ENCODE results near the gene GALT.

- TF ChIP-seq CTCF (IDR thresholded peaks at IDR 0.05; ENCODE audit: low read depth, low read length, missing input control) (no peak), MAX (IDR thresholded peaks at IDR 0.05) (no peak), ZBTB33 (IDR thresholded peaks at IDR 0.05) (no peak), RAD21 (IDR thresholded peaks at IDR 0.05) (no peak), REST (IDR thresholded peaks at IDR 0.05) (no peak), YY1 (IDR thresholded peaks at IDR 0.05) (no peak), TAF1 (conservative IDR thresholded peaks at IDR 0.05) (no peak), GABPA (IDR thresholded peaks at IDR 0.05 in 1 of 2, conservative IDR thresholded peaks at IDR 0.05 in 1 of 2) (no peak), ATF3 (IDR thresholded peaks at IDR 0.05) (no peak), EGR1 (IDR thresholded peaks at IDR 0.05; ENCODE audit: low read depth in 2 of 2) (no peak), SP1 (IDR thresholded peaks at IDR 0.05) (no peak), RXRA (IDR thresholded peaks at IDR 0.05) (no peak)
Observed at GRCh38 chr9:34655394-34655793, 8.9 kb downstream of the GALT start.

Measured in liver (tissue), 3 donors.